Measurements from ENCODE around the gene FAM216A.
"Not testable (repeated sequence)": the region's sequence is repeated elsewhere in the genome, so short reads cannot be mapped to it uniquely, and the experiment has no call there.

The FAM216A gene

GRCh38 chr12:110458756-110459155, 9.9 kb upstream of the FAM216A start:
- H3K4me3 ChIP-seq (ENCODE audit: low read length): no peak overlapping the region
- no peak for TF ChIP-seq ZNF274 (IDR thresholded peaks at IDR 0.05; ENCODE audit: low read depth, low read length)

- H3K4me3 ChIP-seq (ENCODE audit: low read length): not testable (repeated sequence)
These were observed 7.5 kb upstream of the FAM216A start for GRCh38 chr12:110461189-110461588.

- no peak for TF ChIP-seq ZNF274 (IDR thresholded peaks at IDR 0.05; ENCODE audit: low read depth, low read length)
- no peak overlapping the region for H3K4me3 ChIP-seq (ENCODE audit: low read length)
These were observed 3.6 kb upstream of the FAM216A start for GRCh38 chr12:110465024-110465423.

GRCh38 chr12:110465765-110466164, 2.9 kb upstream of the FAM216A start:
- not testable (repeated sequence) for H3K4me3 ChIP-seq (ENCODE audit: low read length)

GRCh38 chr12:110466791-110467190, 1.9 kb upstream of the FAM216A start:
- no peak for TF ChIP-seq ZNF274 (IDR thresholded peaks at IDR 0.05; ENCODE audit: low read depth, low read length)
- peak overlapping the region; percentile 85; the same call in 1 of the 2 replicates for H3K4me3 ChIP-seq (ENCODE audit: low read length)

- no peak for TF ChIP-seq ZNF274 (IDR thresholded peaks at IDR 0.05; ENCODE audit: low read depth, low read length)
- peak overlapping the region; percentile 85 for H3K4me3 ChIP-seq (ENCODE audit: low read length)
These were observed 815 bp upstream of the FAM216A start for GRCh38 chr12:110467847-110468213.

- no peak overlapping the region for H3K4me3 ChIP-seq (ENCODE audit: low read length)
- TF ChIP-seq ZNF274 (IDR thresholded peaks at IDR 0.05; ENCODE audit: low read depth, low read length): no peak
These were observed 6.8 kb downstream of the FAM216A start for GRCh38 chr12:110475426-110475825.

GRCh38 chr12:110498984-110499706, 30.5 kb downstream of the FAM216A start:
- no peak for TF ChIP-seq ZNF274 (IDR thresholded peaks at IDR 0.05; ENCODE audit: low read depth, low read length)
- no peak overlapping the region for H3K4me3 ChIP-seq (ENCODE audit: low read length)

GRCh38 chr12:110501399-110501751, 32.7 kb downstream of the FAM216A start:
- H3K4me3 ChIP-seq (ENCODE audit: low read length): peak overlapping the region; percentile 93
- no peak for TF ChIP-seq ZNF274 (IDR thresholded peaks at IDR 0.05; ENCODE audit: low read depth, low read length)

GRCh38 chr12:110501752-110502738, 33.4 kb downstream of the FAM216A start, which contains the start of the genes RAD9B and VPS29:
TSS of gene RAD9B (plus strand) at chr12:110502331. CDS start at chr12:110502338, 7 bp downstream.
TSS of gene VPS29 (minus strand) at chr12:110502111. CDS start at chr12:110502051, 60 bp downstream.
- no peak for TF ChIP-seq ZNF274 (IDR thresholded peaks at IDR 0.05; ENCODE audit: low read depth, low read length)

GRCh38 chr12:110503432-110503831, 34.8 kb downstream of the FAM216A start:
- no peak overlapping the region for H3K4me3 ChIP-seq (ENCODE audit: low read length)
- no peak for TF ChIP-seq ZNF274 (IDR thresholded peaks at IDR 0.05; ENCODE audit: low read depth, low read length)

More at GRCh38 chr12:110501752-110502738, 33.4 kb downstream of the FAM216A start, which contains the start of the genes RAD9B and VPS29:
- peak within 1 kb of the TSS; percentile 93 for H3K4me3 ChIP-seq (ENCODE audit: low read length)

- no peak overlapping the region for H3K4me3 ChIP-seq (ENCODE audit: low read length)
- no peak for TF ChIP-seq ZNF274 (IDR thresholded peaks at IDR 0.05; ENCODE audit: low read depth, low read length)
These were observed 36.7 kb downstream of the FAM216A start for GRCh38 chr12:110505332-110505731.

GRCh38 chr12:110508071-110508586, 39.5 kb downstream of the FAM216A start:
- H3K4me3 ChIP-seq (ENCODE audit: low read length): no peak overlapping the region
- no peak for TF ChIP-seq ZNF274 (IDR thresholded peaks at IDR 0.05; ENCODE audit: low read depth, low read length)

GRCh38 chr12:110513842-110514241, 45.2 kb downstream of the FAM216A start:
- TF ChIP-seq ZNF274 (IDR thresholded peaks at IDR 0.05; ENCODE audit: low read depth, low read length): no peak
- H3K4me3 ChIP-seq (ENCODE audit: low read length): no peak overlapping the region
